Measurements from ENCODE around the gene DHRSX. TPM values are rescaled to one million over a fixed set of nuclear protein-coding genes. Genes with fewer than 3 reads are reported as not detected.

DHRSX gene
- total and polyA plus RNA-seq, 2 of the 13 experiments (the other 11 are each of a cell fraction or from before 2014, with no cell fraction given): 15.5 to 24.3 TPM

DNA sequence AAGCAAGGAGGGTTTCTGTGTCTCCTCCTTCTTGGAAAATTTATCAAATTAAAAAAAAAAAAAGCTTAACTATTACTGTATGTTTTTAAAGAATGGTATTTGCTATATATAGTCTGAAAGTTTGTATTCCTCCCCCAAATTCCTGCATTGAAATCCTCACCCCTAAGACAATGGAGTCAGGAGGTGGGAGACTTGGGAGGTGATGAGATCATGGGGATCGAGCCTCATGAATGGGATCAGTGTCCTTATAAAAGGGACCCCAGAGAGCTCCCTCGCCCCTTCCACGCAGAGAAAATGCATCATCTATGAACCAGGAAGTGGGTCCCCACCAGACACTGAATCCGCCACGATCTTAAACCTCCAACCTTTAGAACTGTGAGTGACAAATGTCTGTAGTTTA, 50.1 kb downstream of the DHRSX start:
- Histone ChIP-seq H3K36me3 (replicated peaks in 1 of 2; ENCODE audit: control insufficient read depth in 1 of 2, insufficient read depth in 2 of 2, low read length in 2 of 2) (no peaks in the 10 kb centered on the region), H2AFZ (ENCODE audit: low read length) (no peak overlapping the region), H3K9ac (ENCODE audit: insufficient read depth, low read depth, low read length) (no peak overlapping the region), H3K4me2 (ENCODE audit: low read depth, low read length) (no peak overlapping the region), H3K4me1 (ENCODE audit: insufficient read depth, low read length) (no peaks in the 10 kb centered on the region), H3K9me3 (ENCODE audit: low read length) (no peaks in the 10 kb centered on the region), H3K27ac (ENCODE audit: extremely low read length, insufficient read depth, low read length) (no peak overlapping the region), H4K20me1 (ENCODE audit: insufficient read depth, low read length) (no peaks in the 10 kb centered on the region; the same call in 1 of the 2 replicates), H3K27me3 (ENCODE audit: control insufficient read depth in 1 of 2, insufficient read depth in 2 of 2, low read length in 2 of 2) (no peaks in the 10 kb centered on the region), H3K79me2 (ENCODE audit: insufficient read depth, low read length) (peaks cover 20% of the 10 kb centered on the region), H3K4me3 (replicated peaks in 1 of 3; ENCODE audit: insufficient read depth in 1 of 3, low read depth in 2 of 3, low read length in 3 of 3) (no peak overlapping the region)
- DNase-seq (ENCODE audit: low spot score) (no peak), FAIRE-seq (no peak), ATAC-seq (no peak)
- CTCF ChIA-PET (ENCODE audit: low intra/inter-chr PET ratio, low total read pairs): no interaction called here
- in situ Hi-C loops (cut with HindIII; ENCODE audit: extremely low pct_ligation_motif_present, low pct_unique_long_range_greater_than_20kb) (no loop called here), intact Hi-C loops (cut with micrococcal nuclease; ENCODE audit: unreplicated experiment) (no loop called here)
- POLR2A ChIA-PET: no interaction called here
- 96% methylated on average over 5 of the region's 5 CpGs for WGBS (ENCODE audit: low lambda C conversion rate)
- BruUV-seq (replicated peaks): no TSS peak
- TF ChIP-seq, protein P1, sequence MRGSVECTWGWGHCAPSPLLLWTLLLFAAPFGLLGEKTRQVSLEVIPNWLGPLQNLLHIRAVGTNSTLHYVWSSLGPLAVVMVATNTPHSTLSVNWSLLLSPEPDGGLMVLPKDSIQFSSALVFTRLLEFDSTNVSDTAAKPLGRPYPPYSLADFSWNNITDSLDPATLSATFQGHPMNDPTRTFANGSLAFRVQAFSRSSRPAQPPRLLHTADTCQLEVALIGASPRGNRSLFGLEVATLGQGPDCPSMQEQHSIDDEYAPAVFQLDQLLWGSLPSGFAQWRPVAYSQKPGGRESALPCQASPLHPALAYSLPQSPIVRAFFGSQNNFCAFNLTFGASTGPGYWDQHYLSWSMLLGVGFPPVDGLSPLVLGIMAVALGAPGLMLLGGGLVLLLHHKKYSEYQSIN (CRISPR knock-in tag; IDR thresholded peaks at IDR 0.05; ENCODE audit: borderline replicate concordance): no peak
- TF ChIP-seq MYNN (CRISPR knock-in tag; IDR thresholded peaks at IDR 0.05; ENCODE audit: low read depth) (no peak), ZNF616 (CRISPR knock-in tag; IDR thresholded peaks at IDR 0.05; ENCODE audit: low read depth) (no peak)

DNA sequence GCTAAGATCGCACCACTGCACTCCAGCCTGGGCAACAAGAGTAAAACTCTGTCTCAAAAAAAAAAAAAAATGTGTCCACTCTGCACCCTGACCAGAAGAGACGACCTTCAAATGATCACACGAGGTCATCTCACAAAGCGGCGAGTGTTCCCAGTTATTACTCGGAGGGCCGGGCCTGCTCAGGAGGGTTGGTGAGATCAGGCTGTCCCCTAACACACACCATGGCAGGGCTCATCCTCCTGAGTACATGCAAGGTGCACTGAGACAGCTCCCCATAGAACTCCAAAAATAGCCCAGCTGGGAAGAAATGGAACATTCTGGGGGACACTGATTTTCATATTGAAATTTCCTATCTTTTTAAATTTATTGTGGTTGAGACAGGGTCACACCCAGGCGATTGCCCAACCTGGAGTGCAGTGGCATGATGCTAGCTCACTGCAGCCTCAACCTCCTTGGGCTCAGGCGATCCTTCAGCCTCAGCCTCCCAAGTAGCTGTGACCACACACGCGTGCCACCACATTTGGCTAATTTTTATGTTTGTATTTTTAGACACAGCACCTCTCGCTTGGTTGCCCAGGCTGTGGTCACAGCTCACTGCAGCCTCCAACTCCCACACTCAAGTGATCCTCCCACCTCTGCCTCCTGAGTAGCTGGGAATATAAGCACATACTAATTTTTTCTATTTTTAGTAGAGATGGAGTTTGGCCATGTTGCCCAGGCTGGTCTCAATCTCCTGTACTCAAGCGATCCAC, 51.5 kb downstream of the DHRSX start:
- ChIA-PET POLR2A (no interaction called here), CTCF (ENCODE audit: low intra/inter-chr PET ratio, low total read pairs) (no interaction called here)
- Histone ChIP-seq H3K27me3 (ENCODE audit: control insufficient read depth in 1 of 2, insufficient read depth in 2 of 2, low read length in 2 of 2) (no peaks in the 10 kb centered on the region), H3K4me3 (replicated peaks in 1 of 3; ENCODE audit: insufficient read depth in 1 of 3, low read depth in 2 of 3, low read length in 3 of 3) (no peak overlapping the region), H3K4me2 (ENCODE audit: low read depth, low read length) (no peak overlapping the region), H3K36me3 (replicated peaks in 1 of 2; ENCODE audit: control insufficient read depth in 1 of 2, insufficient read depth in 2 of 2, low read length in 2 of 2) (no peaks in the 10 kb centered on the region), H3K4me1 (ENCODE audit: insufficient read depth, low read length) (no peaks in the 10 kb centered on the region), H3K9me3 (ENCODE audit: low read length) (no peaks in the 10 kb centered on the region), H3K27ac (ENCODE audit: extremely low read length, insufficient read depth, low read length) (no peak overlapping the region), H3K9ac (ENCODE audit: insufficient read depth, low read depth, low read length) (no peak overlapping the region), H4K20me1 (ENCODE audit: insufficient read depth, low read length) (no peaks in the 10 kb centered on the region; the same call in 1 of the 2 replicates), H3K79me2 (ENCODE audit: insufficient read depth, low read length) (peaks cover 20% of the 10 kb centered on the region), H2AFZ (ENCODE audit: low read length) (no peak overlapping the region)
- TF ChIP-seq, protein P2, sequence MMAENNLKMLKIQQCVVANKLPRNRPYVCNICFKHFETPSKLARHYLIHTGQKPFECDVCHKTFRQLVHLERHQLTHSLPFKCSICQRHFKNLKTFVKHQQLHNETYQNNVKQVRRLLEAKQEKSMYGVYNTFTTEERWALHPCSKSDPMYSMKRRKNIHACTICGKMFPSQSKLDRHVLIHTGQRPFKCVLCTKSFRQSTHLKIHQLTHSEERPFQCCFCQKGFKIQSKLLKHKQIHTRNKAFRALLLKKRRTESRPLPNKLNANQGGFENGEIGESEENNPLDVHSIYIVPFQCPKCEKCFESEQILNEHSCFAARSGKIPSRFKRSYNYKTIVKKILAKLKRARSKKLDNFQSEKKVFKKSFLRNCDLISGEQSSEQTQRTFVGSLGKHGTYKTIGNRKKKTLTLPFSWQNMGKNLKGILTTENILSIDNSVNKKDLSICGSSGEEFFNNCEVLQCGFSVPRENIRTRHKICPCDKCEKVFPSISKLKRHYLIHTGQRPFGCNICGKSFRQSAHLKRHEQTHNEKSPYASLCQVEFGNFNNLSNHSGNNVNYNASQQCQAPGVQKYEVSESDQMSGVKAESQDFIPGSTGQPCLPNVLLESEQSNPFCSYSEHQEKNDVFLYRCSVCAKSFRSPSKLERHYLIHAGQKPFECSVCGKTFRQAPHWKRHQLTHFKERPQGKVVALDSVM (CRISPR knock-in tag; IDR thresholded peaks at IDR 0.05): 0 out of 2 replicates have a peak, but pooled peaks have one; percentile 25
- no peak for TF ChIP-seq ARNTL (CRISPR knock-in tag; IDR thresholded peaks at IDR 0.05)
- BruUV-seq (replicated peaks): no TSS peak
- in situ Hi-C loops (cut with HindIII; ENCODE audit: extremely low pct_ligation_motif_present, low pct_unique_long_range_greater_than_20kb) (no loop called here), intact Hi-C loops (cut with micrococcal nuclease; ENCODE audit: unreplicated experiment) (no loop called here)
- FAIRE-seq: no peak
- ATAC-seq: no peak; the same call in 2 of the 3 replicates
- DNase-seq (ENCODE audit: low spot score): no peak
- 91% methylated on average over 13 of the region's 13 CpGs for WGBS (ENCODE audit: low lambda C conversion rate)

All from HepG2 (cell line).